MM.1S (cell line): Measurements from ENCODE around the gene PEX14.

Experiments
- DNase-seq: peaks from one replicate; pipeline ENCODE4 v3.0.0-alpha.2; 2015
- H2AFZ ChIP-seq: fragments of 300-600 bp; sonication (generic); 2 replicates; pipeline ENCODE4 v1.6.0; 2016; ENCODE audit warnings: antibody characterized with exemption, low read length
- H3F3A ChIP-seq: fragments of 300-600 bp; sonication (generic); 2 replicates; pipeline ENCODE4 v1.6.1; 2016; ENCODE audit warnings: mild to moderate bottlenecking, antibody characterized with exemption, low read length, moderate library complexity, mixed read lengths; ENCODE audit not compliant: insufficient read depth
- H3K27ac ChIP-seq: fragments of 300-600 bp; sonication (generic); 2 replicates; pipeline ENCODE4 v1.5.1; 2016; ENCODE audit warnings: mild to moderate bottlenecking, low read length
- H3K27me3 ChIP-seq: fragments of 300-600 bp; sonication (generic); replicated peaks from 2 replicates; pipeline ENCODE4 v1.6.0; 2016; ENCODE audit warnings: low read length; ENCODE audit not compliant: insufficient read depth
- H3K36me3 ChIP-seq: fragments of 300-600 bp; sonication (generic); replicated peaks from 2 replicates; pipeline ENCODE4 v1.6.1; 2016; ENCODE audit warnings: mild to moderate bottlenecking, low read length, mixed read lengths; ENCODE audit not compliant: insufficient read depth
- H3K4me1 ChIP-seq: fragments of 300-600 bp; sonication (generic); 2 replicates; pipeline ENCODE4 v1.6.1; 2016; ENCODE audit warnings: low read length, mixed read lengths
- H3K4me2 ChIP-seq: fragments of 300-600 bp; sonication (generic); 2 replicates; pipeline ENCODE4 v1.6.0; 2016; ENCODE audit warnings: low read depth, low read length
- H3K4me3 ChIP-seq: fragments of 300-600 bp; sonication (generic); 2 replicates; pipeline ENCODE4 v1.5.1; 2016; ENCODE audit warnings: low read length, mixed read lengths
- H3K79me2 ChIP-seq: fragments of 300-600 bp; sonication (generic); 2 replicates; pipeline ENCODE4 v1.6.1; 2016; ENCODE audit warnings: mixed run types, low read length, mixed read lengths
- H3K9ac ChIP-seq: fragments of 300-600 bp; sonication (generic); 2 replicates; pipeline ENCODE4 v1.6.1; 2016; ENCODE audit warnings: low read length, mixed read lengths
- H3K9me2 ChIP-seq: fragments of 300-600 bp; sonication (generic); replicated peaks from 2 replicates; pipeline ENCODE4 v1.6.1; 2016; ENCODE audit warnings: mild to moderate bottlenecking, low read length, mixed read lengths; ENCODE audit not compliant: insufficient read depth
- H3K9me3 ChIP-seq: fragments of 300-600 bp; sonication (generic); replicated peaks from 2 replicates; pipeline ENCODE4 v1.6.1; 2016; ENCODE audit warnings: mild to moderate bottlenecking, low read length, mixed read lengths; ENCODE audit not compliant: insufficient read depth
- H4K20me1 ChIP-seq: fragments of 300-600 bp; sonication (generic); 2 replicates; pipeline ENCODE4 v1.6.1; 2016; ENCODE audit warnings: mild to moderate bottlenecking, low read length, moderate library complexity, mixed read lengths; ENCODE audit not compliant: insufficient read depth
- CTCF ChIP-seq: fragments of 300-600 bp; sonication (generic); IDR thresholded peaks from 2 replicates; pipeline ENCODE4 v1.5.1; 2016; ENCODE audit warnings: antibody characterized with exemption, low read length, mixed read lengths
- EZH2 ChIP-seq: fragments of 300-600 bp; sonication (generic); optimal IDR thresholded peaks from 2 replicates; pipeline ENCODE3; 2017; ENCODE audit warnings: low read depth, mild to moderate bottlenecking, antibody characterized with exemption, low read length, mixed read lengths
- EZH2phosphoT487 ChIP-seq: fragments of 300-600 bp; sonication (generic); IDR thresholded peaks from 2 replicates; pipeline ENCODE4 v1.6.1; 2018; ENCODE audit warnings: antibody characterized with exemption, low read length

The PEX14 gene

GRCh38 chr1:10446790-10447422, 27.8 kb upstream of the PEX14 start:
- DNase-seq = no peak
- Histone ChIP-seq H3K27ac (no peak overlapping the region), H3K9ac (no peak overlapping the region), H3K9me3 (no peaks in the 10 kb centered on the region), H3K27me3 (no peaks in the 10 kb centered on the region), H3F3A (peaks cover 11% of the 10 kb centered on the region), H3K36me3 (no peaks in the 10 kb centered on the region), H4K20me1 (no peaks in the 10 kb centered on the region), H3K79me2 (no peaks in the 10 kb centered on the region), H3K4me1 (peaks cover 6% of the 10 kb centered on the region), H3K4me2 (no peak overlapping the region), H3K4me3 (no peak overlapping the region), H2AFZ (no peak overlapping the region), H3K9me2 (no peaks in the 10 kb centered on the region)
- TF ChIP-seq EZH2 (no peak), EZH2phosphoT487 (no peak), CTCF (no peak)

GRCh38 chr1:10449751-10450150, 25.0 kb upstream of the PEX14 start, which contains the start of gene CORT:
Gene CORT, plus strand, starts transcription at chr1:10450031. Its CDS starts 193 bp downstream, at chr1:10450224.
- H3K9ac ChIP-seq = no peak within 1 kb of the TSS
- no peak for TF ChIP-seq EZH2phosphoT487
- H3K9me2 ChIP-seq = no peaks in the 10 kb centered on the region
- no peak within 1 kb of the TSS for H3K4me2 ChIP-seq
- no peaks in the 10 kb centered on the region for H3K36me3 ChIP-seq
- no peak within 1 kb of the TSS for H3K27ac ChIP-seq
- no peaks in the 10 kb centered on the region for H3K4me1 ChIP-seq
- no peaks in the 10 kb centered on the region for H4K20me1 ChIP-seq
- peaks cover 5% of the 10 kb centered on the region for H3F3A ChIP-seq
- no peak for DNase-seq
- H3K27me3 ChIP-seq = no peaks in the 10 kb centered on the region
- no peaks in the 10 kb centered on the region for H3K79me2 ChIP-seq
- no peak within 1 kb of the TSS for H3K4me3 ChIP-seq
- H3K9me3 ChIP-seq = no peaks in the 10 kb centered on the region
- no peak within 1 kb of the TSS for H2AFZ ChIP-seq

GRCh38 chr1:10450156-10450814, 24.5 kb upstream of the PEX14 start:
- no peak for TF ChIP-seq CTCF
- no peak for TF ChIP-seq EZH2
- no peak for TF ChIP-seq EZH2phosphoT487
- Histone ChIP-seq H3K9me3 (no peaks in the 10 kb centered on the region), H3K9me2 (no peaks in the 10 kb centered on the region), H3K4me1 (no peaks in the 10 kb centered on the region), H3K4me2 (no peak overlapping the region), H3K9ac (no peak overlapping the region), H3K27me3 (no peaks in the 10 kb centered on the region), H3F3A (peaks cover under 1% of the 10 kb centered on the region), H2AFZ (no peak overlapping the region), H4K20me1 (no peaks in the 10 kb centered on the region), H3K27ac (no peak overlapping the region), H3K4me3 (no peak overlapping the region), H3K36me3 (no peaks in the 10 kb centered on the region), H3K79me2 (no peaks in the 10 kb centered on the region)
- DNase-seq = no peak

GRCh38 chr1:10450836-10451235, 23.9 kb upstream of the PEX14 start:
- no peaks in the 10 kb centered on the region for H4K20me1 ChIP-seq
- no peaks in the 10 kb centered on the region for H3K9me3 ChIP-seq
- H3K79me2 ChIP-seq = no peaks in the 10 kb centered on the region
- H3K4me3 ChIP-seq = no peak overlapping the region
- no peak overlapping the region for H3K27ac ChIP-seq
- H3K9me2 ChIP-seq = no peaks in the 10 kb centered on the region
- TF ChIP-seq CTCF (no peak), EZH2phosphoT487 (no peak), EZH2 (no peak)
- H3K4me2 ChIP-seq = no peak overlapping the region
- H3K9ac ChIP-seq = no peak overlapping the region
- no peak overlapping the region for H2AFZ ChIP-seq
- no peaks in the 10 kb centered on the region for H3K27me3 ChIP-seq
- no peak for DNase-seq
- no peaks in the 10 kb centered on the region for H3F3A ChIP-seq
- H3K36me3 ChIP-seq = no peaks in the 10 kb centered on the region
- no peaks in the 10 kb centered on the region for H3K4me1 ChIP-seq
